Measurements from ENCODE around the gene SHLD2. TPM values are rescaled to one million over a fixed set of nuclear protein-coding genes. Genes with fewer than 3 reads are reported as not detected.

SHLD2 gene
- total and polyA plus RNA-seq, 2 of the 13 experiments (the other 11 are each of a cell fraction or from before 2014, with no cell fraction given) = 25.7 to 53.7 TPM

DNA sequence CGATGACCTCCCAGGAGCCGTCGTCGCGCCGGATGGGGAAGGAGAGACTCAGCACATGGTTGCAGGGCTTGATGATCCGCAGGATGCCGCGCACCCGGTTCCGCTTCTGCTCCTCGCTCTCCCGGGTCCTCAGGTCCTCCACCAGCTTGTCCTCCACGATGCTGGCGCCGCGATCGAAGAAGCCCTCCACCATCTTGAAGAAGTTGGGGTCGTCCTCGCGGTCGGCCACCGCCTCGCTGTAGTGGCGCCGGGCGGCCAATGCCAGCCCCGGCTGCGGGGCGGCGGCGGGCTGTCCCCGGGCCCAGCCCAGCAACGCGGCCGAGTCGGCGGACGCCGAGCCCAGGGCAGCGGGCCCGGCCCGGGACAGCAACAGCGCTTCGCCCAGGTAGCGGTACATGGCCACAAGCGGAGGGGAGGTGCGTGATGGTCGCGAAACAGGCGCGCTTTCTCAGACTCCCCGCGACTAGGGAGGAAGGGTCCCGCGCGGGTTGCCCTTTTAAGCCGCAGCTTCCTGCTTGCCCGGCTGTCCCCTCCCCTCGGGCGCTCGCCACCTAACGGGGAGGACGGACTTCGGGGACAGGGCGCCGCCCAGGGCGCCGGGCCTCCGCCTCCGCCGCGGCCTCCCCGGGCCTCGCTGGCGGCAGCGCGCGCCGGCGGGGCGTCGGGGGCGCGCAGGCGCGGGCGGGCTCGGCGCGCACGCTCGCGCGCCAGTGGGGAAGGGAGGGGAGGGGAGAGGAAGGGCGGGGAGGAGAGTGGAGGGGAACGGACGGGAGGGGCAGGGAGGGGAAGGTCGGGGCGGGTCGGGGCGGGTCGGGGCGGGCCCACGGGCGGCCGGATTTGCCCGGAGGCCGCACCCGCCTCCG, at the start of gene SHLD2, which contains the start of gene GLUD1 (continued):
- TF ChIP-seq, protein P1, sequence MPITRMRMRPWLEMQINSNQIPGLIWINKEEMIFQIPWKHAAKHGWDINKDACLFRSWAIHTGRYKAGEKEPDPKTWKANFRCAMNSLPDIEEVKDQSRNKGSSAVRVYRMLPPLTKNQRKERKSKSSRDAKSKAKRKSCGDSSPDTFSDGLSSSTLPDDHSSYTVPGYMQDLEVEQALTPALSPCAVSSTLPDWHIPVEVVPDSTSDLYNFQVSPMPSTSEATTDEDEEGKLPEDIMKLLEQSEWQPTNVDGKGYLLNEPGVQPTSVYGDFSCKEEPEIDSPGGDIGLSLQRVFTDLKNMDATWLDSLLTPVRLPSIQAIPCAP (CRISPR knock-in tag; IDR thresholded peaks at IDR 0.05; ENCODE audit: low read depth) = no peak
- TF ChIP-seq POLR2AphosphoS2 (IDR thresholded peaks at IDR 0.05; ENCODE audit: low read depth, low read length) = no peak
- TF ChIP-seq GLI4 (CRISPR knock-in tag; IDR thresholded peaks at IDR 0.05; ENCODE audit: borderline replicate concordance) = no peak
- TF ChIP-seq SMARCE1 (IDR thresholded peaks at IDR 0.05; ENCODE audit: borderline replicate concordance) = no peak
- TF ChIP-seq, protein P2, sequence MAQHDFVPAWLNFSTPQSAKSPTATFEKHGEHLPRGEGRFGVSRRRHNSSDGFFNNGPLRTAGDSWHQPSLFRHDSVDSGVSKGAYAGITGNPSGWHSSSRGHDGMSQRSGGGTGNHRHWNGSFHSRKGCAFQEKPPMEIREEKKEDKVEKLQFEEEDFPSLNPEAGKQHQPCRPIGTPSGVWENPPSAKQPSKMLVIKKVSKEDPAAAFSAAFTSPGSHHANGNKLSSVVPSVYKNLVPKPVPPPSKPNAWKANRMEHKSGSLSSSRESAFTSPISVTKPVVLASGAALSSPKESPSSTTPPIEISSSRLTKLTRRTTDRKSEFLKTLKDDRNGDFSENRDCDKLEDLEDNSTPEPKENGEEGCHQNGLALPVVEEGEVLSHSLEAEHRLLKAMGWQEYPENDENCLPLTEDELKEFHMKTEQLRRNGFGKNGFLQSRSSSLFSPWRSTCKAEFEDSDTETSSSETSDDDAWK (CRISPR knock-in tag; IDR thresholded peaks at IDR 0.05) = no peak
- no peak for TF ChIP-seq TSC22D2 (CRISPR knock-in tag; IDR thresholded peaks at IDR 0.05; ENCODE audit: borderline replicate concordance)
- no peak for TF ChIP-seq NR2F1 (CRISPR knock-in tag; IDR thresholded peaks at IDR 0.05)
- TF ChIP-seq ZNF33A (CRISPR knock-in tag; IDR thresholded peaks at IDR 0.05; ENCODE audit: borderline replicate concordance) = 0 out of 2 replicates have a peak, but pooled peaks have one; percentile 20
- no peak for TF ChIP-seq JDP2 (CRISPR knock-in tag; IDR thresholded peaks at IDR 0.05; ENCODE audit: borderline replicate concordance)
- TF ChIP-seq, protein P3, sequence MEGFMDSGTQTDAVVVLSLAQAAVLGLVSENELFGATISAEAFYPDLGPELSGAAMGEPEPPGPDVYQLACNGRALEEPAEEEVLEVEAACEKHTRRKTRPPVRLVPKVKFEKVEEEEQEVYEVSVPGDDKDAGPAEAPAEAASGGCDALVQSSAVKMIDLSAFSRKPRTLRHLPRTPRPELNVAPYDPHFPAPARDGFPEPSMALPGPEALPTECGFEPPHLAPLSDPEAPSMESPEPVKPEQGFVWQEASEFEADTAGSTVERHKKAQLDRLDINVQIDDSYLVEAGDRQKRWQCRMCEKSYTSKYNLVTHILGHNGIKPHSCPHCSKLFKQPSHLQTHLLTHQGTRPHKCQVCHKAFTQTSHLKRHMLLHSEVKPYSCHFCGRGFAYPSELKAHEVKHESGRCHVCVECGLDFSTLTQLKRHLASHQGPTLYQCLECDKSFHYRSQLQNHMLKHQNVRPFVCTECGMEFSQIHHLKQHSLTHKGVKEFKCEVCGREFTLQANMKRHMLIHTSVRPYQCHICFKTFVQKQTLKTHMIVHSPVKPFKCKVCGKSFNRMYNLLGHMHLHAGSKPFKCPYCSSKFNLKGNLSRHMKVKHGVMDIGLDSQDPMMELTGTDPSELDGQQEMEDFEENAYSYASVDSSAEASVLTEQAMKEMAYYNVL (CRISPR knock-in tag; IDR thresholded peaks at IDR 0.05; ENCODE audit: borderline replicate concordance) = no peak
- peak; percentile 59; the same call in 1 of the 2 replicates for TF ChIP-seq ZNF776 (CRISPR knock-in tag; IDR thresholded peaks at IDR 0.05)
- no peak for TF ChIP-seq ZNF432 (CRISPR knock-in tag; IDR thresholded peaks at IDR 0.05; ENCODE audit: borderline replicate concordance)
- TF ChIP-seq ELF3 (CRISPR knock-in tag; IDR thresholded peaks at IDR 0.05) = peak; percentile 77
- TF ChIP-seq ZNF343 (CRISPR knock-in tag; IDR thresholded peaks at IDR 0.05) = no peak
- TF ChIP-seq, protein P4, sequence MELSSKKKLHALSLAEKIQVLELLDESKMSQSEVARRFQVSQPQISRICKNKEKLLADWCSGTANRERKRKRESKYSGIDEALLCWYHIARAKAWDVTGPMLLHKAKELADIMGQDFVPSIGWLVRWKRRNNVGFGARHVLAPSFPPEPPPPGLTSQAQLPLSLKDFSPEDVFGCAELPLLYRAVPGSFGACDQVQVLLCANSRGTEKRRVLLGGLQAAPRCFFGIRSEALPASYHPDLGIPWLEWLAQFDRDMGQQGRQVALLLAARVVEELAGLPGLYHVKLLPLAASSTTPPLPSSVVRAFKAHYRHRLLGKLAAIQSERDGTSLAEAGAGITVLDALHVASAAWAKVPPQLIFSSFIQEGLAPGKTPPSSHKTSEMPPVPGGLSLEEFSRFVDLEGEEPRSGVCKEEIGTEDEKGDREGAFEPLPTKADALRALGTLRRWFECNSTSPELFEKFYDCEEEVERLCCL (CRISPR knock-in tag; IDR thresholded peaks at IDR 0.05; ENCODE audit: borderline replicate concordance) = no peak
- TF ChIP-seq NKX3-1 (CRISPR knock-in tag; IDR thresholded peaks at IDR 0.05) = 0 out of 2 replicates have a peak, but pooled peaks have one; percentile 20
- no peak for TF ChIP-seq ZNF224 (CRISPR knock-in tag; IDR thresholded peaks at IDR 0.05)
- TF ChIP-seq, protein P5, sequence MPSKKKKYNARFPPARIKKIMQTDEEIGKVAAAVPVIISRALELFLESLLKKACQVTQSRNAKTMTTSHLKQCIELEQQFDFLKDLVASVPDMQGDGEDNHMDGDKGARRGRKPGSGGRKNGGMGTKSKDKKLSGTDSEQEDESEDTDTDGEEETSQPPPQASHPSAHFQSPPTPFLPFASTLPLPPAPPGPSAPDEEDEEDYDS (CRISPR knock-in tag; IDR thresholded peaks at IDR 0.05) = peak; percentile 98
- no peak for TF ChIP-seq ZNF543 (CRISPR knock-in tag; IDR thresholded peaks at IDR 0.05)
- no peak; the same call in none of the 2 replicates for TF ChIP-seq GABPB1 (CRISPR knock-in tag; IDR thresholded peaks at IDR 0.05)
- TF ChIP-seq ZNF251 (CRISPR knock-in tag; IDR thresholded peaks at IDR 0.05) = no peak
- no peak for TF ChIP-seq HMG20B (CRISPR knock-in tag; conservative IDR thresholded peaks at IDR 0.05)
- no peak for TF ChIP-seq PHB2 (IDR thresholded peaks at IDR 0.05; ENCODE audit: partially characterized antibody)
- TF ChIP-seq ZFP41 (CRISPR knock-in tag; IDR thresholded peaks at IDR 0.05; ENCODE audit: borderline replicate concordance) = no peak
